CD4-positive, alpha-beta T cell treated with Interleukin-4 for 4 hours (primary cell): Measurements from ENCODE around the gene KIF26B.
"Not testable (repeated sequence)": the region's sequence is repeated elsewhere in the genome, so short reads cannot be mapped to it uniquely, and the experiment has no call there.

Source experiments
- DNase-seq: peaks from one replicate; pipeline ENCODE4 v3.0.0-alpha.2; 2020

Gene KIF26B

DNA sequence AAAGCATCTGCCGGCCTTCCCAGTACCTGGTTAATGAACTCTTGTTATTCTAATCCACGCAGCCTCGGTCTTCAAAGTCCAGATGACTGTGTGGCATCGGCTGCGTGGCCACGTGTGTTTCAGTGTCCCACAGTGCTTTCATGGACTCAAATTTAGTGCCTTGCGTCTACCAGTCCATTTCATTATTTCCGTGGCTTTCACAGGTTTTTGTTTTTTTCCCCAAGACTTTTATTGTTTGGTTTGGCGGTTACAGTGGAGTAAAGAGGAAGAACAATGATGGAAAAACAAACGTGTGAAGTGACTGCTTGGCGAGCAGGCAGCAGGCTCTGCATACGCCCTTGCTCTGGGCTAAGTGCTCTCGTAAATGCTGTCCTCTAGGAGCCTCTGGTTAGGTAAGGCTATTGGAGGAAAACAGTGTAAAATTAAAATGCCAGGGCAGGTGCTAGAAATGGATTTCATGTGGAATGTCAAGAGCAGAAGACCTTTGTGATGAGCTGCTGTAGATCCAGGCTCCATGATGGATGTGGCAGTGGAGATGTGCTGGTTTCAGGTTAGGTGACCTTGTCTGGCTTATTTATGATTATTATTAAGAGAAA is 536.3 kb downstream of the KIF26B start:
- DNase-seq, result no peak

DNA sequence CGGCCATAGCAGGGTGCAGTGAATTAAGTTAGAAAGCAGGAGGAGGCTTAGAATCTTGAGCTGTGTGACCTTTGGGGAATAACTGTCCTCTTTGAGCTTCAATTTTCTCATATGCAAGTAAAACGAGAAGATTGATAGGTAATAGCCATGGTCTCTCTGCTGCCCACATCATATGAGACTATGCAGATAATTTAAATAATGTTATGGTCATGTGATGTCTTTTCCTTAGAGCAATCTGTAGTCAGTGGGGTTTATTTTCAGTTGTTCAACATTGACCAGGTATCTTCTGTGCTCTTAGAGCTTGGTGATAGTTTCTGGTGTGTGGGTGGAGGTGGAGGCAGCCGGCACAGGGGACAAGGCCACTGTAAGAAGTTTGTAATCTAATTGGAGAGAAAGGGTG is 537.1 kb downstream of the KIF26B start:
- no peak for DNase-seq

DNA sequence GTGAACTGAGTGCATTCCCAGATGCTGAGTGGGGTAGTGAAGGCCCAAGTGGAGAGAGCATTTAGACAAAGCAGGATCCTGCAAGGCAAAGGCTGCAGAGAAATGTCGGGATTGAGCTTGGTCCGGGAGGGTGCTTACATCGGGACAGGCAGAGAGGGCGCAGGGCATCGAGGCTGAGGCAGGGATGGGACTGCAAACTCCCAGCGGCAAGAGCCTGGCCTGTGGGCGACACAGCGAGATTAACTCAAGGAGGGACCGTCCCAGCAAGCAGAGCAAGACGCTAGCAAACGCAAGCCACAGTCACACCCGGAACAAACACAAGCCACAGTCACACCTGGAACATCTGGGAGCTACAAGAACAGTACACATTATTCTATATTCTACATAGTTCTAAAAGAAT is 537.5 kb downstream of the KIF26B start:
- no peak for DNase-seq

DNA sequence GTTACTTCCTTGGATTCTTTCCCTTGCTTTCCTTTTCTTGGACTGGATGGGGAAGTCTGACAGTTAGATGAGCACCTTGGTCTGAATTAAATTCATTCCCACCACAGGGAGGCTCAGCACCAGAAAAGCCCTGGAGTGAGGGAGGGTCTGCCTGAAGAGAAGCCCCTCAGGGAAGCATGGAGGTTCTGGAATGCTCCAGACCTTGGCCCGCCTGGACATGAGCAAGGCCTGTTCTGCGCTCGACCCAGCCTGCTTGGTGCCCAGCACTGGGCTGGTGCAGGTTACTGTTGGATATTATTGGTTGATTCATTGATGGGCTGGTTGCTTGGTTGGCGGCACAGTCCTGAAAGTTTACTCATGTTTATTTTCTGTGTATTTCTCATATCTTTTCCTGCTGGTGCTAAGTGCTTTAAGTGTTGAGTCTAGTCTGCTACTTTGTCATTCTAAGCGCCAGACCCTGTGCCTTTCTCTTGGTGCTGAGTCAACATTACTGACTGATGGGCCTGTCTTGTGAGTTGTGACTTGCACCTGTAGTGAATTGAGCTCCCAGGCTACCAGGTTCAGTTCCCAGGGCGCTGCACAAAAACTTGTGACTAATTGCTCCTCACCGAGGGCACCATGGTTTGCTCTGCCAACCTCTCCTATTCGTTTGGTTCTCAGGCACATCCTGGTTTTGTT is 538.5 kb downstream of the KIF26B start:
- no peak for DNase-seq

DNA sequence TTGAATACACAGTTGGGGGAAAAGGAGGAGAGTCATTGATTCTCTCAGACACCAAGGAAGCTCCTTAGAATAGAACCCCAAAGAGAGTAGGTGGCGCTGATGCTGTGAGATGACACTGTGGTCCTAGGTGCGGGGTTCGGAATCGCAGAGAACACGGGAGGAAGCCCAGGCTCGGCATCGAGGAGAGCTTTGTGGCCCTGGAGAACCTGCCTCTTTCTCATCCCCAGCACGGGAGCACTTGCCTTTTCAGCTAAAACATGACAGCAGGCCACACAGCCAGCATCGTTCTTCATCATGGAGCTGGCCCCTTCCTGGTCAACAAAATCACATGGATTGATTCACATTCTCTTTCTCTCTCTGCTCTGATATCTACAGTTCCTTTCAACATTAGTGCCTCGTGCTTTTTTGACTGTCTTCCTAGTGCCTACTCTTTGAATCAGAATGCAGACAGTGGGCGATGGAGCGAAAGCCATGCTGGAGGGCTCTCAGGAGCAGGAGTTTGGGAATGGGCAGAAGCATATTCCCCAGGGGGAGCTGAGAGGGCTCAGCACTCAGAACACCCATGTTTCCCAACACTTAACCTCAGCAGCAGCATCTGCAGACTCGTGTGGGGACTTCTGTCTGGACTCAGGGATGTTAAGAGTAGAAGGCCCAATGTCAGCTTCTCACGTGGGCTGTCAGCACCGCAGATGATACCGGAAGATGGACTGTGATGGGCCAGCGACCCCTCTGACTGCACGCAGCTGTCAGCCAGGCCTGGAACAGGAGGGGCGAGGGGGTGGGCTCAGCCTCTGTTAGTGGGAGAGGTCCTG is 539.4 kb downstream of the KIF26B start:
- DNase-seq, result no peak

DNA sequence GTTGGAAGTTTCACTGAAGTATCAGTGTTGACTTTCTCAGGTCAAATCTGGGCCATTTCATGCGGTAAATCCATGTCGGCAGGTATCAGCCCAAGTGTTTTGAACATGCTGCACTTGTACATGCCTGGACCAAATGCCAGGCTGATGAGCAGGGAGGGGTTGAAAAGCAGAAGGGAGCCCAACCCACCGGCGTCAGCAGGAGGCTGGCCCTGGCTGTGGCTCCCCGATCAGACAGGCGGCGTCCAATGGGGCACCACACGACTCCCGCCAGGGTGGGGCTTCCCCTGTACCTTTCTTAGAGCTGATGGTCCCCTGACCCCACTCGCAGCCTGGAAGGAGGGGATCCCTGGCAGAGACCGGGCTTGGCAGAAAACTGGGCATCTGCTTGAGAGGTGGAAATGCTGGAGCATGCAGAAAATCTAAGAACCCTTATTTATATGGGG is 540.0 kb downstream of the KIF26B start:
- no peak for DNase-seq

DNA sequence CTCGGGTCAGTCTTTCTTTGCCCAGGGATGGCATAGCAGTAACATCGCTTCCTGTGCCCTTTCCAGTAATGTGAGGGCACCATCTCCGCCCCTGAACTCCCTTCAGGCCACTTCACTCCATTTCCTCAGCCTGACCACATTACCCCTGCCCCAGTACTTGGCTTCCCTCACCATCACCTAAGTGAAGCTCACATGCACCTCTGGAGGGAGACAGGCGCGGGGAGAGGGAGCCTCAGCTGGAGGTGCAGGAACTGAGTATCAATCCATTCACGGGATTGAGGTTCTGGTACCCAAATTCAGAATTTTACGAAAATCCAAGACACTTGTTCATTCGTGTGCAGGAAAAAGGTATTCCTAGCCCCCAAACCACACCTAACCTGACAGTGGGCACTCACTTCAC is 540.4 kb downstream of the KIF26B start:
- DNase-seq, result no peak

DNA sequence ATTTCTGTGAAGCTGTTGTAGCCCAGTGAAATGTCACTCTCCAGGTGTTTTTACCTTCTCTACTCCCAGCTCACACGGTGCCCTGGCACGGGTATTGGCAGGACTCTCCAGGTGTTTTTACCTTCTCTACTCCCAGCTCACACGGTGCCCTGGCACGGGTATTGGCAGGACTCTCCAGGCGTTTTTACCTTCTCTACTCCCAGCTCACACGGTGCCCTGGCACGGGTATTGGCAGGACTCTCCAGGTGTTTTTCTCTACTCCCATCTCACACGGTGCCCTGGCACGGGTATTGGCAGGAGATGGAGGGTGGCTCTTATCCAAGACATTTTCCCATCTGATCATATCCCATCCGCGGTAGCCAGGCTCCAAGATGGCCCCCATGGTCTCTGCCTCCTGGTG is 540.9 kb downstream of the KIF26B start:
- not testable (repeated sequence) for DNase-seq

DNA sequence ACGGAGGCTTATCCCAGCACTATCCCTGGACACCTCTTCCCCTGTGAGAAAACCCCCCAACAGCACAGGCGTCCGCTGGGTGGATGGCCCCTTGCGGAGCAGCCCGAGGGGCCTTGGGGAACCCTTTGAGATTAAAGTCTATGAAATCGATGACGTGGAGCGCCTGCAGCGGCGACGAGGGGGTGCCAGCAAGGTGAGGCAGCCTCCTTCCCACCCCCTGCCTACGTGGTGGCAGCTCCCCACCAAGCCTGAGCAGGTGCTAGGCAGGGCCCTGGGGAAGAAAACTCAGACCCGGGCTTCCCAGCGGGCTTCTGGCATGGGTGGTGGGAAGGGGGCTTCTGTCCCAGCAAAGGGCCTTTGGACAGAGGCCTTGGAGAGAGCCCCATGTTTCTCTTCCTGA is 543.3 kb downstream of the KIF26B start:
- DNase-seq, result no peak

DNA sequence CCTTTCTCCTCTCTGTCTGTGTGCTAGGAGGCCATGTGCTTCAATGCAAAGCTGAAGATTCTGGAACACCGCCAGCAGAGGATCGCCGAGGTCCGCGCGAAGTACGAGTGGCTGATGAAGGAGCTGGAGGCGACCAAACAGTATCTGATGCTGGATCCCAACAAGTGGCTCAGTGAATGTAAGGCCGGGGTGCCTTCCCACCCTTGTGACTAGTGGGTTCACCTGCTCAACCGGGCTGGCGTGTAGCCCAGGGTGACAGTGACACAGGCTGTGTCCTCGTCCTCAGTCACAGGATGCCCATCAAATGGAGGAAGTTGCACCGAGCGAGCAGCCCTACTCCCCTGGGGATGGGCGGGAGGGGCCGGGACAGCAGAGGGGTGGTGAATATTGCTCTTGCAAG is 544.1 kb downstream of the KIF26B start:
- DNase-seq, result no peak

DNA sequence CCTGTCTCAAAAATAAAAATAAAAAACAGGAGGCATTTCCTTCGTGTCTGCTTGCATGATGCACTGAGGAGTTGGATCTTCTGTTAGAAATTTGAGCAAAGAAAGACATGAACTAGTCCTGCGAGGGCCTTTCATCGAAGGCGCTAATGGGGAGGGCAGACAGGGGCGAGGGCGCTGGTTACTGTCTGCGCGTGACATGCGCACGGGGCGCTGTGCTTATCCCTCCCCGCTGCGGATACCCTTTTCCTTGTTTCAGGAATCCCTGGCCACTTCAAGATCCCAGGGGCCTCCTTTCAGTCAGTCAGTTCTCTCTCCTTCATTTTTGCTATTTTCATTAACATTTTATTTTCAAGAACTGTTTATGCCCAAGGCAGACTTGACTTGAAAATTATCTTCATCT is 545.8 kb downstream of the KIF26B start:
- no peak for DNase-seq

DNA sequence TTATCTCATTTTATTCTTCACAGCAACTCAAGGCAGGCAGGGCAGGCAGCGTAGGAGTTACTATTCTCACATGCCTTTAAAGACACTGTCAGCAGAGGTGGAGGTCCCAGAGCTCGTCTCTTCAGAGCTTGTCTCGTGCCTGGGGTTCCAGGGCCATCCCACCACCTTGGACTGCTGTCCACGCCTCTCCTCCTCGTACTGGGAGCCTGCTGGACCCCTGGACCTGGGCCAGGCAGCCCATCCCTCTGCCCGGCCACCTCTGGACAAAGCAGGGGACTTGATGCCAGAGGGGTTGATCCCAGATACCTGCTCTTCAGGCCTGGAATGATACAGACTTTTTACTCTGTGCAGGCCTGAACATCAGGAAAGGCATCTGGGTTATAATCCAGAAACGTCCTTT is 546.8 kb downstream of the KIF26B start:
- no peak for DNase-seq

DNA sequence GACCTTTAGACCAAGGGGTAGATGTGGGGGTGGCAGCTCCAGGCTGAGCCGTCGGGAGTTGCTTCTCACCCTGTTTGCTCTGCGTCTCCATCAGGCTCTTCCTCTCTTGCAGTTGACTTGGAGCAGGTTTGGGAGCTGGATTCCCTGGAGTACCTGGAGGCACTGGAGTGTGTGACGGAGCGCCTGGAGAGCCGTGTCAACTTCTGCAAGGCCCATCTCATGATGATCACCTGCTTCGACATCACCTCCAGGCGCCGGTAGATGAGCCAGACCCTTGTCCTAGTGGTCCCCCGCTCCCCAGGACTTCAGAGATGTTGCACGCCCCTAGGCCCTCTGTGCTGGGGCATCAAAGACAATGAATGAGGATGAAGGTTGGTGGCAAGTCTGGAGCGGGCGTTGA is 547.6 kb downstream of the KIF26B start:
- DNase-seq, result no peak

DNA sequence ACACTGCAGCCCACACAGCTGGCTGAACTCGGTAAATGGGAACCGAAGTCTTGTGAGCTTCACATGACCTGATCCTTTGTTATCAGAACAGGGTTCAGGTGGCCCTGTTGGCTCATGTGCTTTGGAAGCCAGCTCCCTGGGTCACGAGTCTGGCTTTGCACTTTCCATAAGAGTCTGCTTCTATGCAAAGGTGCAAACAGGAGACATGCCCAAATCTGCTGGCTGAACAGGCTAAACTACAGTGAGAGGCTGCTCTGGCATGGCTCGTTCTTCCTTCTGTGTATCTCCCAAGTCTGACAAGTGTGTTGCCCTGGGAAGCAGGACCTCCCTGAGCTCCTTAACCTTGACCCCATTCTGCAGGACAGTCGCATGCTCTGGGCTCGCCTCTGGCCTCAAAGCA is 549.6 kb downstream of the KIF26B start:
- DNase-seq, result no peak

DNA sequence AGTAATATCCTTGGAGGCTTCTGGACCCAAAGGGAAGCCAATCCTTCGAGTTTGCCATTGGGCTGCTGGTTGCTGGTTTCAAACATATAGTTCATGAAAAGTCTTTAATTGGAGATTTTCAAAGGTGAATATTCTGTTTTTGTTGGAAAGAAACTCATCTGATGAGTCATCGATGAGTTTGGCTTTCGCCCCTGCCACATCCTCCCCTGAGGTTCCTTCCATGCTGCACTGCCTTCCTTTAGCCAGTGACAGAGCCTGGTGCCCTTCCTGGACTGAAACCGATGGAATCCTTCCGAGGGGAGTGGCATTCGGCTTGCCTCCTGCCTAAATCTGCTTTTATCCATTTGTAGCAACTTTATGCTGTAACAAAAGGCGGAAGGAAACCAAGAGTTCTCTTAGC is 550.0 kb downstream of the KIF26B start:
- no peak for DNase-seq

DNA sequence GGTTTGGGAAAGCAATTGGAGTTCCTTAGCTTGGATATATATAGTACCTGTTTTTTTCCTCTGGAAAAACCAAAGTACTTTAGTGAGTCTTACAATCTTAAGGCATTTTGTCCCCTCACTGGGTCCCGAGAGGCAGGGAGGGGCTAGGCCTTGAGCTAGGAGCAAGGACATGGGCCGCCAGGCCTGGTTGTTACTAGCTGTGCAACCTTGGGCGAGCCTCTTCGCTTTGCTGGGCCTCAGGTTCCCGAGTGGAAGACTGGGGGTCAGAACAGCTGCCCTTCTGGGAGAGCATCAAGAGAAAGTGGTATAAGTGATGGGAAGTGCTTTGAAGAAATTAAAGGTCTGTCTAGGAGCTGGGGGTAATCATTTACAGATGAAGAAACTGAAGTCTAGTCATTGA is 553.2 kb downstream of the KIF26B start:
- no peak for DNase-seq

DNA sequence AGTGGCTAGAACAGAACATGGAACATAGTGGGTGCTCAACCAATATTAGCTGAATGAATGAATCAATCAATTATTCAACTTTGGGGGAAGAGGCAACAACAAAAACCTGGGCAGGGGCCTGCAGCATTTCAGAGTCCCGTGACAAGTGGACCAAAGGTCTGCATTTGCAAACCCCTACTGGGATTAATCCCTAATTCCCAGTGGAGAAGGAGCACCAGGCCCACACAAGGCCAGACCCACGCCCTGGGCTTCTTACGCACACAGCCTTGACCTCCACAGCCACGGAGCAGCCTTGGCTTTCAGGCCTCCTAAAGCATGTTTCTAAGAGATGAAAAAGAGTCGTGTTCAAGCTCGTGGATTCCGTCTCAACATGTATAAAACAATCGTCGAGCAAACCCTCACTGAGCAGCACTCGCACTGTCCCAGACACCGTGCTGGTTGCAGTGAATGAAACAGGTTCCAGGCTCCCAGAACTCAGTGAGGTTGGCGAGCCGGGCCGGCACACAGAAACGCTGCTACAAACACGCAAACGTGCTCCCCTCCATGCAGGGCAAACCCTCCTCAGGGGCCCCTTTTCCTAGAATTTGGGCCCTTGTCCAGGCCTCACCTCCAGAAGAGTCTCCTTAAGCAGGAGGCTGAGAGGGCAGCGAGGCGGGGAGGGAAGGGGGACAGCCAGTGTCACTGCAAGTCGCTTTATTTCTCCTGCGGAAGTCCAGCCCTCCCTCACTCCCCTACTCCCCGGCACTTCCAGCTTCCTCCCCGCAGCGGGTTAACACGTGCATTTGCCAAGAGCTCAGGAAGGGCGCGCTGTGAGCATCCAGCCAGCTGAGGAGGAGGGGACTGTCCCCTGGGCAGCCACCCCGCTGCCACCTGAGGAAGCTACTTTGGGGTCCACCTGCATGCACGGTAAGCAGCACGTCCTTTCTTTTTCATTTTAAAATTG is 556.4 kb downstream of the KIF26B start:
- no peak for DNase-seq

DNA sequence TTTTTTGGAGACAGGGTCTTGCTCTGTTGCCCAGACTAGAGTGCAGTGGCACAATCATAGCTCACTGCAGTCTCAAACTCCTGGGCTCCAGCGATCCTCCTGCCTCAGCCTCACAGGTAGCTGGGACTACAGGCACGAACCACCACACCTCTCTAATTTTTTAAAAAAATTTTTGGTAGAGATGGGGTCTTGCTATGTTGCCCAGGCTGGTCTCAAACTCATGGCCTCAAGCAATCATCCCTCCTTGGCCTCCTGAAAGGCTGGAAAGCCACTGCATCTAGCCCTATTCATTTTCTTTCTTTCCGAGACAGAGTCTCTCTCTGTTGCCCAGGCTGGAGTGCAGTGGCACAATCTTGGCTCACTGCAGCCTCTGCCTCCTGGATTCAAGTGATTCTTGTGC is 559.2 kb downstream of the KIF26B start:
- DNase-seq, result not testable (repeated sequence)

DNA sequence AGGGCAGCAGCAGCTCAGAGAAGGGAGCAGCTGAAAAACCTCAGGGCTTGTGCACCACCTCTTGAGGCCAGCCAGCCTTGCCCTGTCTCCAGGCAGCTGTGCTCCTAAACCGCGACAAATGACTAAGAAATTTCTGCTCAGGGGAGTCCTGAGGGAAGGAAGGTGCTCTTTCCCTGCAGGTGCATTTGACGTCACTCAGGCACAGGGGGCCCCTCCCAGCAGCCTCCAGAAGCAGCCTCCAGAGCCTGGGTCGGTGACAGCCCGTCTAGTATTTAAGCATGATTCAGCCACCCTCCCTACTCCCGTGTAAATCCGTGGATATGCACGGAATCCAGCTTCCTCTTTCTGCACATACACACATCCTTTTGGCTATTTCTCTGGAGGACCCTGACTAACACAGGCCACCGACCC is 560.5 kb downstream of the KIF26B start:
- DNase-seq, result no peak

DNA sequence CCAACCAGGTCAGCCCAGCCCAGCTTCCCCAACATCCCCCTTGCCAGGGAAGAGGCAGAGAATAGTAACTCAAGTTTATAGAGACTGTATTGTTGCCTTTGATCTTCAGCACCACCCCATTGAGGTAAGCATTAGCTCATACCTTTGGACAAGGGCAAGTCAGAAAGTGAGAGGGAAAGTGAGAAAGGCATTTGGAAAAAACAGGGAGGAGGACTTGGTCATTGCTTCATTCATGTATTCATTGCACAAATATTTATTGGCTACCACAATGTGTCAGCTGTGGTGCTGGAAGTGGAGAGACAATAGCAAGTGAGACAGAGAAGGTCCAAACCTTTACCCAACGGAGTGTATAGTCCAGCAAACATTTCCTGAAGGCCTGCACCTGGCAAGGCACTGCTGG is 561.2 kb downstream of the KIF26B start:
- no peak for DNase-seq

DNA sequence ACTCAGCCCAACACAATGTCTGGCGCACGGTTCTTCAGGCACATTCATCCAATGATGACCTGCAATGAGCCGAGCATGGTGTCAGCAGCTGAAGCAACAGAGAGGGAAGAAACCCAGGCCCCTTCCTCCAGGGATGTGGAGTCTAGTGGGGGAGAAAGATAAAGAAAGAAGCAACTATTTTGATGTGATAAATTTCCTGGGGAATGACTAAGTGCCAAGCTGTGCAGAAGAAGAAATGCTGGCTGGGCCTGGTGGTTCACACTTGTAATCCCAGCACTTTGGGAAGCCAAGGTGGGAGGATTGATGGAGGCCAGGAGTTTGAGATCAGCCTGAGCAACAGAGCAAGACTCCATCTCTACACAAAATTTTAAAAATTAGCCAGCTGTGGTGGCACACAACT is 561.8 kb downstream of the KIF26B start:
- DNase-seq, result no peak

DNA sequence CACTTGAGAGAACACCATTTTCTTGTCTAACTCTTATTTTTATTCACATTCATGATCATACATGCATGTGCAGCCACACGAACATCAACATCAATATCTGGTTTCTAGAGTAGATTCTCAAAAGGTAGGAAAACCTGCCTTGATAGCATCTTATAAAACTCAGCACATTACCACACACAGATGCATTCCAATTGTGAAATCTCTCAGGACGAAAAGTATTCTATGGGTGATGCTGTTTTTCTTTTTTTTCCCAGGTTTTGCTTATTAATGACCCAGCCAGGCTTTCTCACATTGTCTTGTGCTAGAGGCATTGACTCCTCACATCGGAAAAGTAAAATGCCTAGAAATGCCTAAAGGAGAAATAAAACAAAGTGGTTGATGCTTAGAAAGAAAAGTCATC is 562.8 kb downstream of the KIF26B start:
- DNase-seq, result no peak

DNA sequence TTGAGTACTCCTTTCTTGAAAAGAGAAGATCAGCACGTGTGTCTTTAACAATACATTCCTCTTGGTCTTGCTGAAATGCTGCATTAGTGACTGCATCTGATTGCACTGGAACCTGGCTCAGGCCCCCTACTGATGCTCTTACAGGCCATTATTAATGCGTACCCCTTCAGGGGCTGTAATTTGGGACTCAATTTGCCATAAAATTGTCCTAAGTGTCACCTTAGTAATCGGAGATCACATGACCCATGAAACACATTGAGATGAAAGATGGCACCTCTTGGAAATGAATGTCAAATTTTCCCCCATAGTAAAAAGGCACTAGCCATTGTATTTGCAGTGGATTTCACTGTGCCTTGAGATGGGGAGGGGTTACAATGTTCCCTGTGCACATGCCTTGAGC is 563.3 kb downstream of the KIF26B start:
- no peak for DNase-seq
